Pancreas (tissue), 10 donors: ENCODE results near the gene SSBP2. TPM values are rescaled to one million over a fixed set of nuclear protein-coding genes. Genes with fewer than 3 reads are reported as not detected.

ENCODE experiments used
- ATAC-seq, 4 donors: fragments of 200-7000 bp; cut with Tn5 transposase; one replicate each; pipeline versions ENCODE4 v1.8.0 to v1.9.1; 2020; ENCODE audit warnings: mild to moderate bottlenecking in 4 of 4, moderate library complexity in 4 of 4
- DNase-seq, 6 donors: peaks; one replicate each; pipeline ENCODE4 v3.0.0-alpha.2; 2020
- FAIRE-seq: peaks from 2 replicates; lab custom pipeline; 2012; peaks lifted over from hg19 to GRCh38; lab: Jason Lieb, UNC
- H3K27ac ChIP-seq, 4 donors: fragments of 200-600 bp; sonication (generic); 1 replicate in 3 of 4; 2 replicates in 1 of 4; pipeline versions ENCODE4 v1.5.0 to v1.8.0; 2020
- H3K27me3 ChIP-seq, 4 donors: fragments of 200-600 bp; one replicate each; pipeline ENCODE4 v1.8.0; 2021
- H3K36me3 ChIP-seq, 3 donors: fragments of 200-600 bp; sonication (generic) in 1 of 3; one replicate each; pipeline versions ENCODE4 v1.5.0 to v1.8.0; 2020 to 2021
- H3K4me1 ChIP-seq, 3 donors: fragments of 200-600 bp; one replicate each; pipeline ENCODE4 v1.8.0; 2021
- H3K4me3 ChIP-seq, 4 donors: fragments of 200-600 bp; sonication (generic) in 2 of 4; one replicate each; pipeline versions ENCODE4 v1.5.0 to v1.8.0; 2020 to 2021
- H3K9me3 ChIP-seq, 4 donors: fragments of 200-600 bp; one replicate each; pipeline ENCODE4 v1.8.0; 2021
- WGBS, 2 donors: extraction: QIAGEN DNeasy Blood & Tissue Kit; methylation state at CpG; one replicate each; pipeline ENCODE4 v1.1.7; 2013; 5-methylcytosine and 5-hydroxymethylcytosine counted together
- intact Hi-C, 3 donors: fragments of 100-400 bp; cut with DNase I; formaldehyde crosslinking; loops; one replicate each; pipeline versions ENCODE4 v1.11.1 to v1.14.2; 2022
- polyA plus RNA-seq, 2 donors: library from polyadenylated mRNA; stranded (reverse); fragments of 200-250 nt; gene quantifications; one replicate each; pipeline ENCODE4 v1.2.3, GENCODE V29; 2013
- total RNA-seq, 6 donors: library from RNA; stranded (reverse); fragmentation: NEBNext Ultra II Directional in 4 of 6; extraction: Animal tissue kit (Norgen Biotek cat#: 25700) in 4 of 6; gene quantifications; one replicate each; pipeline versions ENCODE4 v1.2.1 to v1.2.4, GENCODE V29; 2021 to 2023
- TF ChIP-seq, protein P1 (sequence below), 4 donors: fragments of 200-600 bp; sonication (generic) in 3 of 4; IDR thresholded peaks; one replicate each; pipeline versions ENCODE4 v1.5.0 to v1.8.0; 2021; ENCODE audit warnings: antibody characterized with exemption in 4 of 4
- donor health status: healthy with polysubstance abuse.
- donor health status: DM: no; HTN: no; CAD: no; lungs with moderate emphysema.
- donor health status: DM: no; HTN: no; CAD: no.
- donor health status: control.
- donor health status: control.
- donor health status: Bipolar disorder and iron deficiency.
- donor health status: DM: yes; HTN: yes; CAD: no.
- donor health status: DM: no; HTN: no; CAD: no.
- donor health status: DM: no; HTN: no; CAD: no.
- donor health status: DM: yes; HTN: yes; CAD: no.

Gene SSBP2
- total and polyA plus RNA-seq, 8 donors, result 8.6 to 20.7 (median 15.8) TPM

DNA sequence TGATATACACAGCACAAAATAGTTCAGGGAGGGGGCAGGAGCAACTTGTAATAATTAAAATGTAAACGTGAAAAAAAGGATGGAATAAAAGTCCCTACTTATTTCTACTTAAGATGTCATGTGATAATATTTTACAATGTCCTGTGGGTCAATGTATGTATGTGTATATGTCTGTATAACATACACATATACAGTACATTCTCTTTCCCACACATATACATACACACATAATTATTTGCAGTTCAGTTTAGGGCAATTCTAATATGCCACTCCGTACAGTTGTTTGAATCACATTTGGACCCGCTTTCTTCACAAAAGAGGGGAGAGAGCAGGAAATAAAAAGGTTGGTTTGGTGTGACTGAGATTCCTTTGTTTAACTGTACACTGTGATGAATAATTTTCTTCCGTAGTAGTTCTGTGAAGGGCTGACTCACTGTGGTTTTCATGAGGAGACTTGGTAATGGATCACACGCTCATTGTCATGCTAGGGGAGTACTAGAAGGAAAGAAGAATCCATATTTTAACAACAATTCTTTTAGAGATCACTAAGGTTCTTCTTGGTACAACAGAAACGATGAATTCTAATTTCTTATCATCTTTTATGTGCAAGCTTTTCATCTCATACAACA lies 330.7 kb downstream of the SSBP2 start:
- DNase-seq (no peak), FAIRE-seq (no peak), ATAC-seq (peak in 2 of 4 donors; percentile 46 to 66)
- Histone ChIP-seq H3K4me3 (no peak overlapping the region), H3K27ac (no peak overlapping the region), H3K36me3 (peaks cover 0 to 12% (median 0%) of the 10 kb centered on the region in 3 donors), H3K27me3 (no peaks in the 10 kb centered on the region), H3K4me1 (no peaks in the 10 kb centered on the region), H3K9me3 (no peaks in the 10 kb centered on the region)
- 73 to 85% methylated on average over 6 of the region's 6 CpGs for WGBS, 2 donors
- TF ChIP-seq, protein P1, sequence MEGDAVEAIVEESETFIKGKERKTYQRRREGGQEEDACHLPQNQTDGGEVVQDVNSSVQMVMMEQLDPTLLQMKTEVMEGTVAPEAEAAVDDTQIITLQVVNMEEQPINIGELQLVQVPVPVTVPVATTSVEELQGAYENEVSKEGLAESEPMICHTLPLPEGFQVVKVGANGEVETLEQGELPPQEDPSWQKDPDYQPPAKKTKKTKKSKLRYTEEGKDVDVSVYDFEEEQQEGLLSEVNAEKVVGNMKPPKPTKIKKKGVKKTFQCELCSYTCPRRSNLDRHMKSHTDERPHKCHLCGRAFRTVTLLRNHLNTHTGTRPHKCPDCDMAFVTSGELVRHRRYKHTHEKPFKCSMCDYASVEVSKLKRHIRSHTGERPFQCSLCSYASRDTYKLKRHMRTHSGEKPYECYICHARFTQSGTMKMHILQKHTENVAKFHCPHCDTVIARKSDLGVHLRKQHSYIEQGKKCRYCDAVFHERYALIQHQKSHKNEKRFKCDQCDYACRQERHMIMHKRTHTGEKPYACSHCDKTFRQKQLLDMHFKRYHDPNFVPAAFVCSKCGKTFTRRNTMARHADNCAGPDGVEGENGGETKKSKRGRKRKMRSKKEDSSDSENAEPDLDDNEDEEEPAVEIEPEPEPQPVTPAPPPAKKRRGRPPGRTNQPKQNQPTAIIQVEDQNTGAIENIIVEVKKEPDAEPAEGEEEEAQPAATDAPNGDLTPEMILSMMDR (IDR thresholded peaks at IDR 0.05), result no peak
- intact Hi-C loops, result loop anchor here in 1 of 3 donors (10.0 kb wide), 1 partner anchor 745 kb away; no protein-coding TSS in a partner anchor

DNA sequence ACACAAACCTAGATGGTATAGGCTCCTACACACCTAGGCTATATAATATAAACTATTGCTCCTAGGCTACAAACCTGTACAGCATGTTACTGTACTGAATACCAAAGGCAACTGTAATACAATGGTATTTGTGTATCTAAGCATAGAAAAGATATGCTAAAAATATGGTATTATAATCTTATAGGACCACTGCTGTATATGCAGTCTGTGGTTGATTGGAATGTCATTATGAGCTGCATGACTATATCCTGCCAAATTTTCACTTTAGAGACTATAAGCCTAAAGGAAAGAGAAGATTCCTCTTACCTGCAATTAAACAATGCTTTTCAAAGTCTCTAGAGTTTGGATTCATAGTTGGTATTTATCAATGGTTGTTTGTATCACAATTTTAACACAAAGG lies 332.3 kb downstream of the SSBP2 start:
- Histone ChIP-seq H3K27me3 (no peaks in the 10 kb centered on the region), H3K27ac (no peak overlapping the region), H3K4me3 (no peak overlapping the region), H3K36me3 (peaks cover 0 to 12% (median 0%) of the 10 kb centered on the region in 3 donors), H3K4me1 (no peaks in the 10 kb centered on the region), H3K9me3 (no peaks in the 10 kb centered on the region)
- intact Hi-C loops, result no loop called here
- DNase-seq, result no peak
- ATAC-seq, result no peak
- TF ChIP-seq, protein P1 (IDR thresholded peaks at IDR 0.05), result no peak
- no peak for FAIRE-seq

DNA sequence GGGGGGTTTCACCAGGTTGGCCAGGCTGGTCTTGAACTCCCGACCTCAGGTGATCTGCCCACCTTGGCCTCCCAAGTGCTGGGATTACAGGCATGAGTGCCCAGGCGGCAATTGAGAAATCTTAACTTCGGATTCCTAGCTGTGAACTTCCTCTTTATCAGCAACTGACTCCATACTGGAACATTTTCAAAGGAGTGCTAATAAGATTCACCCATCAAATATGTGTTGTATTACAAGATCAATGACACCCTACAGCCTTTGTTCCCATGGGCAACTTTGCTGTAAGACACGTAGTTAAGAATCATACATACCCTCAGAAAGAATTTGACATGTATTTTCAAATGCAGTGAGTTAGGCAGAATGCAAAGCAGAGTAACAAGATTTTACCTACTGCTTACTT lies 333.8 kb downstream of the SSBP2 start:
- Histone ChIP-seq H3K27ac (no peak overlapping the region), H3K36me3 (peaks cover 0 to 12% (median 0%) of the 10 kb centered on the region in 3 donors), H3K9me3 (no peaks in the 10 kb centered on the region), H3K4me3 (no peak overlapping the region), H3K4me1 (no peaks in the 10 kb centered on the region), H3K27me3 (no peaks in the 10 kb centered on the region)
- ATAC-seq (no peak), FAIRE-seq (no peak), DNase-seq (no peak)
- TF ChIP-seq, protein P1 (IDR thresholded peaks at IDR 0.05), result no peak
- intact Hi-C loops, result no loop called here
- 84 to 87% methylated on average over 4 of the region's 4 CpGs for WGBS, 2 donors

DNA sequence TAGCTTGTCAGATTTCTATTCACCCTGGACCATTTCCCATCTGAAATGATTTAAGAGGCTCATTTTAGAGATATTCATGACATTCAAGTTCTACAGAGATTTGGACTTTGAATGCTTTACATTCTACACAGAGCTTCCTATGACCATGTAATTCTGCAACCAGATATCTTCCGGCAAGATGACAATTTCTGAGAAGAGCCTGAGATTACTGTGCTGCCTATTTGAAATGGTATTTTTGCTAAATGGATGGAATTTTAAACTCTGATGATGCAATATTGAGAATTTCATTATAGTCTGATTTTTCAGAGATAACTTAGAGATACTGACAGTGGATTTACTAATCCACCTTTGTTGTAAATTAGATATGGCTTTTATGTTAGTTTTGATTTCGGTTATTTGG lies 341.0 kb downstream of the SSBP2 start:
- H3K4me1 ChIP-seq, result no peaks in the 10 kb centered on the region
- no peak for DNase-seq
- no peaks in the 10 kb centered on the region for H3K9me3 ChIP-seq
- intact Hi-C loops, result no loop called here
- H3K27ac ChIP-seq, result no peak overlapping the region
- H3K4me3 ChIP-seq, result no peak overlapping the region
- no peaks in the 10 kb centered on the region for H3K36me3 ChIP-seq
- no peak for ATAC-seq
- TF ChIP-seq, protein P1 (IDR thresholded peaks at IDR 0.05), result no peak
- no peak for FAIRE-seq
- WGBS, 2 donors, result 91 to 96% methylated on average over 2 of the region's 2 CpGs
- no peaks in the 10 kb centered on the region for H3K27me3 ChIP-seq

DNA sequence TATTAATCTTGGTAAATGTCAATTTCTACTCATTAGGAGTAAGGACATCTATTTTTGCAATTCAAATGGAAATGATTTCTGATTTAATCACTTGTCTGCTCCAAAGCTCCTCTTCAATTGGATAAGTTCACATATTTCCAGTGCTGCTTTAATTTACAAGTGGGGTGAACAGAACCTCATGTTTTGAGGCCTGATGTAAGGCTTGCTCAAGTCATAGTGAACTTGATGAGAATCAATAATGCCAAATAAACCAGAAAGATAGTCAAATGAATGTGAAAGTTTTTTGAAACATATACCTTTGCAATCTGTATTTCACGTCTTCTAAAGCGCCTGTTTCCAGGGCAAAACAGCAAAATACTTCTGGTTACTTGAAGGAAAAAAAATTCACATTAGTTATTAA lies 341.5 kb downstream of the SSBP2 start:
- no peaks in the 10 kb centered on the region for H3K36me3 ChIP-seq
- no peaks in the 10 kb centered on the region for H3K27me3 ChIP-seq
- FAIRE-seq (no peak), ATAC-seq (no peak), DNase-seq (no peak)
- no peaks in the 10 kb centered on the region for H3K9me3 ChIP-seq
- no peak overlapping the region for H3K27ac ChIP-seq
- WGBS, 2 donors, result 89 to 95% methylated on average over 2 of the region's 2 CpGs
- no peak overlapping the region for H3K4me3 ChIP-seq
- H3K4me1 ChIP-seq, result no peaks in the 10 kb centered on the region
- intact Hi-C loops, result no loop called here
- TF ChIP-seq, protein P1 (IDR thresholded peaks at IDR 0.05), result no peak
